ENCODE measurements around the gene ARHGAP36. TPM values are rescaled to one million over a fixed set of nuclear protein-coding genes. Genes with fewer than 3 reads are reported as not detected.
A peak's percentile ranks its signal among the peaks of the same experiment; 100 is the strongest.

Gene ARHGAP36
- total RNA-seq, 1 experiment from 2014 or later, result 0.52 TPM

GRCh38 chrX:131073607-131074006, 15.5 kb downstream of the ARHGAP36 start:
- ChIA-PET POLR2A (no interaction called here), CTCF (interaction anchor here (1.6 to 1.9 kb wide), 2 partner anchors 8 to 27 kb away, joined by 4 to 5 read pairs; no protein-coding TSS in a partner anchor)
- ATAC-seq, result no peak
- Mint-ChIP-seq H3K4me1 (peaks cover 22% of the 10 kb centered on the region), H3K9me3 (no peaks in the 10 kb centered on the region), H3K4me3 (peak overlapping the region; percentile 73), H3K27me3 (ENCODE audit: low read depth) (peaks cover 8% of the 10 kb centered on the region), H3K36me3 (no peaks in the 10 kb centered on the region), H3K27ac (no peak overlapping the region)
- TF ChIP-seq HMGA2 (CRISPR knock-in tag; IDR thresholded peaks at IDR 0.05) (no peak), CREM (CRISPR knock-in tag; IDR thresholded peaks at IDR 0.05) (no peak), HMGXB4 (CRISPR knock-in tag; IDR thresholded peaks at IDR 0.05) (no peak), SP1 (CRISPR knock-in tag; conservative IDR thresholded peaks at IDR 0.05) (no peak), RORB (CRISPR knock-in tag; IDR thresholded peaks at IDR 0.05) (no peak), NFATC4 (CRISPR knock-in tag; IDR thresholded peaks at IDR 0.05) (no peak), ZNF219 (CRISPR knock-in tag; IDR thresholded peaks at IDR 0.05; ENCODE audit: borderline replicate concordance) (no peak), ZBTB21 (CRISPR knock-in tag; IDR thresholded peaks at IDR 0.05; ENCODE audit: borderline replicate concordance) (no peak), FOXP4 (CRISPR knock-in tag; IDR thresholded peaks at IDR 0.05) (no peak)
- no peak for DNase-seq (ENCODE audit: low spot score)

GRCh38 chrX:131081772-131082740, 23.9 kb downstream of the ARHGAP36 start:
- Mint-ChIP-seq H3K9me3 (peaks cover 15% of the 10 kb centered on the region), H3K4me1 (peaks cover 32% of the 10 kb centered on the region), H3K4me3 (peak overlapping the region; percentile 77), H3K36me3 (peaks cover 6% of the 10 kb centered on the region; the same call in 1 of the 2 replicates), H3K27ac (no peak overlapping the region), H3K27me3 (ENCODE audit: low read depth) (peaks cover 93% of the 10 kb centered on the region)
- POLR2A ChIA-PET, result interaction anchor here (1.3 kb wide), 1 partner anchor 9 kb away, joined by 3 read pairs; no protein-coding TSS in a partner anchor
- DNase-seq (ENCODE audit: low spot score) (peak; percentile 39), ATAC-seq (peak; percentile 66)
- CTCF ChIA-PET, result interaction anchor here (0.7 to 2.6 kb wide), 2 partner anchors 9 to 13 kb away, joined by 4 to 25 read pairs; no protein-coding TSS in a partner anchor
- TF ChIP-seq CBFB (CRISPR knock-in tag; IDR thresholded peaks at IDR 0.05; ENCODE audit: low read depth) (no peak), AFF4 (CRISPR knock-in tag; IDR thresholded peaks at IDR 0.05; ENCODE audit: borderline replicate concordance) (no peak), AR (CRISPR knock-in tag; IDR thresholded peaks at IDR 0.05) (no peak), ZNF232 (CRISPR knock-in tag; IDR thresholded peaks at IDR 0.05) (no peak), NFYB (CRISPR knock-in tag; conservative IDR thresholded peaks at IDR 0.05; ENCODE audit: low read depth) (no peak), FOXK1 (CRISPR knock-in tag; IDR thresholded peaks at IDR 0.05) (no peak), E2F4 (CRISPR knock-in tag; IDR thresholded peaks at IDR 0.05; ENCODE audit: borderline replicate concordance, low read depth) (no peak), CDX4 (CRISPR knock-in tag; IDR thresholded peaks at IDR 0.05; ENCODE audit: borderline replicate concordance) (no peak), FOXP1 (CRISPR knock-in tag; IDR thresholded peaks at IDR 0.05; ENCODE audit: borderline replicate concordance) (no peak), TEAD1 (CRISPR knock-in tag; IDR thresholded peaks at IDR 0.05) (no peak), ZNF423 (CRISPR knock-in tag; IDR thresholded peaks at IDR 0.05) (no peak), KAT7 (CRISPR knock-in tag; IDR thresholded peaks at IDR 0.05; ENCODE audit: borderline replicate concordance) (no peak)
